ENCODE data around the gene TPPP3.

TPPP3 gene

DNA sequence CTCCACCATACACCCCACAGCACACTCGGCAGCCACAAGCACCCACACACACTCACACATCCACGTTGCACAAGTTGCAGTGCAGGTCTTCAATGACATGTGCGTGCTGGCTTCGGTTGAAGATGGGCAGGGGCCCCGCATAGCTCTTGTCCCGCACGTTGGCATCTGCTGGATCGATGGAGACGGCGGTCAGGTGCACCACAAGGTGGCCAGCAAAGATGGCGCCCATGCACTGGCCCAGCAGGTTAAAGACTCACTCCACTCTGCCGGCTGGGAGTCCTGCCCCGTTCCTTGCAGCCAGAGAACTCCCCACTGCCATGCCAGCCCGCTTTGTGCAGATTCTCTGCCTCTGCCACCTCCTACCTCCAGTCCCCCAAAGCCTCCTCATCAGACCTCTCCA, 7.6 kb upstream of the TPPP3 start:
- Histone ChIP-seq H3K36me3 (ENCODE audit: control insufficient read depth, insufficient read depth, low read length, severe bottlenecking) (no peaks in the 10 kb centered on the region), H3K9ac (ENCODE audit: low read length) (no peak overlapping the region), H3K4me3 (ENCODE audit: low read length) (no peak overlapping the region), H3K9me3 (ENCODE audit: control insufficient read depth, low read length) (no peaks in the 10 kb centered on the region), H3K27me3 (replicated peaks; ENCODE audit: control insufficient read depth, insufficient read depth, low read length) (no peaks in the 10 kb centered on the region), H3K4me1 (ENCODE audit: control insufficient read depth, insufficient read depth, low read length) (peaks cover 20% of the 10 kb centered on the region)
- no peak for DNase-seq (ENCODE audit: low read depth)

- Histone ChIP-seq H3K27me3 (replicated peaks; ENCODE audit: control insufficient read depth, insufficient read depth, low read length) (no peaks in the 10 kb centered on the region), H3K9me3 (ENCODE audit: control insufficient read depth, low read length) (no peaks in the 10 kb centered on the region), H3K36me3 (ENCODE audit: control insufficient read depth, insufficient read depth, low read length, severe bottlenecking) (no peaks in the 10 kb centered on the region), H3K9ac (ENCODE audit: low read length) (no peak overlapping the region), H3K4me1 (ENCODE audit: control insufficient read depth, insufficient read depth, low read length) (peaks cover 13% of the 10 kb centered on the region), H3K4me3 (ENCODE audit: low read length) (no peak overlapping the region)
- no peak for DNase-seq (ENCODE audit: low read depth)
Observed at GRCh38 chr16:67399749-67400704, 6.7 kb upstream of the TPPP3 start.

GRCh38 chr16:67399218-67399733, 6.0 kb upstream of the TPPP3 start:
- Histone ChIP-seq H3K27me3 (replicated peaks; ENCODE audit: control insufficient read depth, insufficient read depth, low read length) (no peaks in the 10 kb centered on the region), H3K36me3 (ENCODE audit: control insufficient read depth, insufficient read depth, low read length, severe bottlenecking) (no peaks in the 10 kb centered on the region), H3K4me1 (ENCODE audit: control insufficient read depth, insufficient read depth, low read length) (peaks cover 13% of the 10 kb centered on the region), H3K9me3 (ENCODE audit: control insufficient read depth, low read length) (no peaks in the 10 kb centered on the region), H3K4me3 (ENCODE audit: low read length) (no peak overlapping the region), H3K9ac (ENCODE audit: low read length) (no peak overlapping the region)
- DNase-seq (ENCODE audit: low read depth) = peak; percentile 49

DNA sequence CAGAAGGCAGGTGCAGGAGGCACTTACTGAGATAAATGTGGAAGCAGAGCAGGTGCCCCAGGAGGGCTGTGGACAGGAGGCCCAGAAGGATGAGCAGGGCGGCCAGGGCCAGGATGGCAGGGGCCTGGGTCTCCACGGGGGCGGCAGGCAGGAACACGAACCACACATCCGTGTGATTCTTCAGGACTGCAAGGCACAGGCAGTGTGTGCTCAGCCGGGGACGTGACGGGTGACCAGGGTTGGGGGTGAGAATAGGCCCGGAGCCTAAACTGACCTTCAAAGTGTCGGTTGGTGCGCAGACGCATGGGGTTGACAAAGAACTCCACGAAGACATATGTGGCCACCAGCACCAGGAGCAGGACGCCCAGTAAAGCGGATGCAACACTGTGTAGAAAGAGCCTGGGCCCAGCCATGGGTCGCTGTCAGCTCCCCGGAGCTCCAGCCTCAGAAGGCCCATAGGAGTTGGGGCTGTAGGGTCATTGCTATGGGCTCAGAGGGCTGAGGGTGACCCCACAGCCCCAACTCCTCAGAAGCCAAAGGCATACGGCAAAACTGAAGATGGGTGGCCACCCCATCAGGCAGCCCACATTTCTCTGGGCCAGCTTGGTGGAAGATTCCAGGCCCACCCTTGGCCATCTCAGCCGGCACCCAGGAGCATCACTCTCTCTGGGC, 5.4 kb upstream of the TPPP3 start:
- H3K4me1 ChIP-seq (ENCODE audit: control insufficient read depth, insufficient read depth, low read length) = peaks cover 18% of the 10 kb centered on the region
- no peaks in the 10 kb centered on the region for H3K36me3 ChIP-seq (ENCODE audit: control insufficient read depth, insufficient read depth, low read length, severe bottlenecking)
- DNase-seq (ENCODE audit: low read depth) = no peak
- no peaks in the 10 kb centered on the region for H3K9me3 ChIP-seq (ENCODE audit: control insufficient read depth, low read length)
- H3K27me3 ChIP-seq (replicated peaks; ENCODE audit: control insufficient read depth, insufficient read depth, low read length) = no peaks in the 10 kb centered on the region
- no peak overlapping the region for H3K9ac ChIP-seq (ENCODE audit: low read length)
- no peak overlapping the region for H3K4me3 ChIP-seq (ENCODE audit: low read length)

GRCh38 chr16:67397812-67398545, 4.7 kb upstream of the TPPP3 start:
- Histone ChIP-seq H3K9ac (ENCODE audit: low read length) (no peak overlapping the region), H3K4me3 (ENCODE audit: low read length) (no peak overlapping the region), H3K4me1 (ENCODE audit: control insufficient read depth, insufficient read depth, low read length) (peaks cover 22% of the 10 kb centered on the region), H3K36me3 (ENCODE audit: control insufficient read depth, insufficient read depth, low read length, severe bottlenecking) (no peaks in the 10 kb centered on the region), H3K9me3 (ENCODE audit: control insufficient read depth, low read length) (no peaks in the 10 kb centered on the region), H3K27me3 (replicated peaks; ENCODE audit: control insufficient read depth, insufficient read depth, low read length) (no peaks in the 10 kb centered on the region)
- no peak for DNase-seq (ENCODE audit: low read depth)

DNA sequence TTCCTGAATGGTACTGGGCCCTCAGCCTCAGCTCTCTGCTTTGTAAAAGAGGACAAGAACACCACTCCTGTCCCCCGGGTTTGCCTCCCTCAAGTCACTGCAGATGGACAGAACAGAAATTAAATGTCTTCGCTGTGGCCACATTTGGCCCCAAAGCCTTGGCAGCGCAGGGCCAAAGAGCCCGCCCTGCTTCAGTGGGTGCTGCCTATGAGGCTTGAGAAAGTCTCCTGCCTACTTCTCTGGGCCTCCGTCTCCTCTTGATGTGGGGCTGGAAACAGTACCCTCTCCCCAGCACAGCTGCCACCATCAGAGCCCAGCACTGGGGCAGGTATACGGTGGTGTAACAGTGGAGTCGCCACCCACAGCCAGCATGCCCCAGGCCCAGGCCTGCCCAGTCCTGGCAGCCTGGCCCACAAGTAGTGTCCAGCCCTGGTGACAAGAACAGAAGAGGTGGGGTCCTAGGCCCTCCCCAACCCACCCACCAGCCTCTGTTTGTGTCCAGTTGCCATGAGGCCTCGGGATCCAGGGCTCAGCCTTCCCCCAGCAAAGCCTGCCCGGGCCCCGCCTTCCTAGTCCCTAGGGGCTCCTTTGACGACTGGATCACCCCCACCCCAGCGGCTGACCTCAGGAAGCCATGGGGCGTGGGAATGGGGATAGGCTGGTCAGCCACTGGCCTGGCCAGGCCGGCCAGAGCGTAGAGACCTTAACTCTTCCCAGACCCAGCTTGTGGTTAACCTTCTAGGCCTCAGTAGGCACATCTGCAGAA, 3.9 kb upstream of the TPPP3 start:
- no peaks in the 10 kb centered on the region for H3K36me3 ChIP-seq (ENCODE audit: control insufficient read depth, insufficient read depth, low read length, severe bottlenecking)
- H3K27me3 ChIP-seq (replicated peaks; ENCODE audit: control insufficient read depth, insufficient read depth, low read length) = no peaks in the 10 kb centered on the region
- peaks cover 25% of the 10 kb centered on the region for H3K4me1 ChIP-seq (ENCODE audit: control insufficient read depth, insufficient read depth, low read length)
- DNase-seq (ENCODE audit: low read depth) = no peak
- no peak overlapping the region for H3K4me3 ChIP-seq (ENCODE audit: low read length)
- H3K9ac ChIP-seq (ENCODE audit: low read length) = no peak overlapping the region
- H3K9me3 ChIP-seq (ENCODE audit: control insufficient read depth, low read length) = no peaks in the 10 kb centered on the region

GRCh38 chr16:67396159-67397035, 3.1 kb upstream of the TPPP3 start:
- Histone ChIP-seq H3K27me3 (replicated peaks; ENCODE audit: control insufficient read depth, insufficient read depth, low read length) (no peaks in the 10 kb centered on the region), H3K4me3 (ENCODE audit: low read length) (no peak overlapping the region), H3K9me3 (ENCODE audit: control insufficient read depth, low read length) (no peaks in the 10 kb centered on the region), H3K4me1 (ENCODE audit: control insufficient read depth, insufficient read depth, low read length) (peaks cover 25% of the 10 kb centered on the region), H3K36me3 (ENCODE audit: control insufficient read depth, insufficient read depth, low read length, severe bottlenecking) (no peaks in the 10 kb centered on the region), H3K9ac (ENCODE audit: low read length) (no peak overlapping the region)
- peak; percentile 48 for DNase-seq (ENCODE audit: low read depth)

DNA sequence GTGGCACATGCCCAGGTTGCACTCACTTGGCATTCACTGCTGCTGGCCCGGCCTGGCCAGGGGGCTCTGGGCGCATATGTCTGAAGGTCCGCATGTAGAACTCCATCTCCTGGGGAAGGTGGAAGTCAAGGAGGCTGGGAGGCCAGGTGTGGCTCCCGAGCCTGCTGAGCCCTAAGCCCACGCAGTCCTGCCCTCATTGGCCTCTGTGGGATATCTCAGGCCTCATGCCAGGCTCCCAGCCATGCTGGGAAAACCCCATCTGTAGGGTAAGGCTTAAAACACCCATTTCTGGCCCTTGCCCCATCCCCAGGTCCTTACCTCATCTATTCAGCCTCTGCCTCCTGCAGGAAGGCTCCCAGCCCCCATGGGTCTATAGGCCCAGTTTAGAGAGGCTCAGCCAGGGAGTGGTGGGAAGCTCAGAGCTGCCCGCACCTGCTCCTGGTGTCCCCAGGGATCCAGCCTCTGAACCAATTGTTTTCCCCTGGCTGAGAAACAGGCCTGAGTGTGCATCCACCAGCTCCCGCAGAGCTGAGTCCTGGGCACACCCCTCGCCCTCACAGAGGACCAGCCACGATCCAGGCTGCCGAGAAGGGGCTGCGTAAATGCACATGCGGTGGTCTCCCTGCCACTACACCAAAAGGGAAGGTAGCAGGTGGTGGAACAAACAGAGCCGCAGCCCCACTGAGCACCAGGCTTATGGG, 2.3 kb upstream of the TPPP3 start:
- H3K4me1 ChIP-seq (ENCODE audit: control insufficient read depth, insufficient read depth, low read length) = peaks cover 25% of the 10 kb centered on the region
- no peak overlapping the region for H3K4me3 ChIP-seq (ENCODE audit: low read length)
- H3K9me3 ChIP-seq (ENCODE audit: control insufficient read depth, low read length) = no peaks in the 10 kb centered on the region
- DNase-seq (ENCODE audit: low read depth) = no peak
- H3K36me3 ChIP-seq (ENCODE audit: control insufficient read depth, insufficient read depth, low read length, severe bottlenecking) = no peaks in the 10 kb centered on the region
- H3K9ac ChIP-seq (ENCODE audit: low read length) = no peak overlapping the region
- no peaks in the 10 kb centered on the region for H3K27me3 ChIP-seq (replicated peaks; ENCODE audit: control insufficient read depth, insufficient read depth, low read length)

DNA sequence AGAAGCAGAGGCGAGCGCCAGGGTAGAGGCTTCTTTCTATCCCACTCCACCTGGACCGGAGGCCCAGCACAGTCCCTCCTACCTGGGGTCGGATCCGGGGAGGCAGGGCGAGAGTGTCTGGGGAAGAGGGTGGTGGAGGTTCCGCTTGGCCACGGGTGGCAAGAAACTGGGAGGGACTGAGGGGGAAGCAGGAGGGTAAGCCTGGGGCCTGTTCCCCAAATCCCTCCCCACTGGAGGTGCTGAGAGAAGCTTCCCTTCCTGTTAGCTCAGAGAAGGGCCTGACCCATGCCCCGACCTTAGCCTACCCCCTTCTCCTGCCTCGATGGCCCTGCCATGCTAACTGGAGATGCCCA, 1.8 kb upstream of the TPPP3 start:
- H3K4me1 ChIP-seq (ENCODE audit: control insufficient read depth, insufficient read depth, low read length) = peaks cover 25% of the 10 kb centered on the region
- no peak overlapping the region for H3K4me3 ChIP-seq (ENCODE audit: low read length)
- no peaks in the 10 kb centered on the region for H3K36me3 ChIP-seq (ENCODE audit: control insufficient read depth, insufficient read depth, low read length, severe bottlenecking)
- H3K9ac ChIP-seq (ENCODE audit: low read length) = no peak overlapping the region
- no peaks in the 10 kb centered on the region for H3K9me3 ChIP-seq (ENCODE audit: control insufficient read depth, low read length)
- no peaks in the 10 kb centered on the region for H3K27me3 ChIP-seq (replicated peaks; ENCODE audit: control insufficient read depth, insufficient read depth, low read length)
- DNase-seq (ENCODE audit: low read depth) = no peak

Data from adipocyte (in vitro differentiated cells).